GM12801 (cell line): ENCODE results near the gene NOS1AP.

Experiments
- TF ChIP-seq, protein P1 (sequence below): IDR thresholded peaks from one replicate; pipeline ENCODE4 v1.5.1; 2011; ENCODE audit warnings: control low read depth; ENCODE audit not compliant: insufficient read length; ENCODE audit errors: extremely low read depth

NOS1AP gene

DNA sequence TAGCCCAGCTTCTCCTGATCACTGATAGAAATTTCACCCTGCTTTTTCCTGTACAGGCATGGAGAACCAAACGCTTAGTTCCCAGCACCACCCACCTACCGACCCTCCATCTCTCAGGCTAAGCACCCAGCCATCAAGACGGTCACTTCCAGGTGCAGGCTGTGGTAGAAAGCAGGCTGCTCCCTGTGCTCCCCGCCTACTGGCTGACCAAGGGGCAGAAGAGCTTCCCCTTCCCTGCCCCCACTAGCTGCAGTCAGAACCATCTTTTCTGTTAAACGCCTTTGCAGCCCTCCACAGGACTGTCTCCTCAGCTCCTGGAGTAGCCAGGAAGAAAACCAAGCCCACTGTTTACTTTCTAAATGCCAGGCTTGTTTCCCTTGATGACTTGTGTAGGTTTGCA, 284.2 kb downstream of the NOS1AP start:
- TF ChIP-seq, protein P1, sequence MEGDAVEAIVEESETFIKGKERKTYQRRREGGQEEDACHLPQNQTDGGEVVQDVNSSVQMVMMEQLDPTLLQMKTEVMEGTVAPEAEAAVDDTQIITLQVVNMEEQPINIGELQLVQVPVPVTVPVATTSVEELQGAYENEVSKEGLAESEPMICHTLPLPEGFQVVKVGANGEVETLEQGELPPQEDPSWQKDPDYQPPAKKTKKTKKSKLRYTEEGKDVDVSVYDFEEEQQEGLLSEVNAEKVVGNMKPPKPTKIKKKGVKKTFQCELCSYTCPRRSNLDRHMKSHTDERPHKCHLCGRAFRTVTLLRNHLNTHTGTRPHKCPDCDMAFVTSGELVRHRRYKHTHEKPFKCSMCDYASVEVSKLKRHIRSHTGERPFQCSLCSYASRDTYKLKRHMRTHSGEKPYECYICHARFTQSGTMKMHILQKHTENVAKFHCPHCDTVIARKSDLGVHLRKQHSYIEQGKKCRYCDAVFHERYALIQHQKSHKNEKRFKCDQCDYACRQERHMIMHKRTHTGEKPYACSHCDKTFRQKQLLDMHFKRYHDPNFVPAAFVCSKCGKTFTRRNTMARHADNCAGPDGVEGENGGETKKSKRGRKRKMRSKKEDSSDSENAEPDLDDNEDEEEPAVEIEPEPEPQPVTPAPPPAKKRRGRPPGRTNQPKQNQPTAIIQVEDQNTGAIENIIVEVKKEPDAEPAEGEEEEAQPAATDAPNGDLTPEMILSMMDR: no peak

DNA sequence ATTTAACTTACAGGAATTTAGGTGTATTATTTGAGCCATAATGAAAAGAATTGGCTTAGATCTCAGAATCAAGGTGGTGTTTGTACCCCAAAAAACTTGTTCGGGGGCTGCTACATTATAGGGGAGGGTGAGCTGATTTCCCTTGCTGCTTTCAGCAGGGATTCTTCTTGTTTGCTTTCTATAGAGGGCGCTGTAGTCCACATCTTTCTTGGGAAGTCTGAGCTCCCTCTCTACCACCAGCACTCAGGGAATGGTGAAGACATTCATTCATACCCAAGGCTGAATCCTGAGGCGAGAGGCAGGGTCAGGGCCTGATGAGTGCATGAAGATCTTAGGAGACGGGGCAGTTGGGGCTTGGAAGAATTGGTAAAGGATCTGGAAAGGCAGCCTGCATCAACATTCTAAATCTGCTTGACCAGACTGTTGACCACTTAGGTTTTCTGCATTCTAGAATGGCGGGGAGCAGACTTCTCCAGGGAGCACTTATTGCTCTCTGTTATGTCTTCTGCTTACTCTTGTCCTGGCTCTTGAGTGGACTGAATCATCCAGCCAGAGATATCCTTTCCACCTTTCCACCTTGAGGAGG, 288.3 kb downstream of the NOS1AP start:
- TF ChIP-seq, protein P1: no peak

GRCh38 chr1:162358928-162359327, 289.4 kb downstream of the NOS1AP start:
- TF ChIP-seq, protein P1: no peak

DNA sequence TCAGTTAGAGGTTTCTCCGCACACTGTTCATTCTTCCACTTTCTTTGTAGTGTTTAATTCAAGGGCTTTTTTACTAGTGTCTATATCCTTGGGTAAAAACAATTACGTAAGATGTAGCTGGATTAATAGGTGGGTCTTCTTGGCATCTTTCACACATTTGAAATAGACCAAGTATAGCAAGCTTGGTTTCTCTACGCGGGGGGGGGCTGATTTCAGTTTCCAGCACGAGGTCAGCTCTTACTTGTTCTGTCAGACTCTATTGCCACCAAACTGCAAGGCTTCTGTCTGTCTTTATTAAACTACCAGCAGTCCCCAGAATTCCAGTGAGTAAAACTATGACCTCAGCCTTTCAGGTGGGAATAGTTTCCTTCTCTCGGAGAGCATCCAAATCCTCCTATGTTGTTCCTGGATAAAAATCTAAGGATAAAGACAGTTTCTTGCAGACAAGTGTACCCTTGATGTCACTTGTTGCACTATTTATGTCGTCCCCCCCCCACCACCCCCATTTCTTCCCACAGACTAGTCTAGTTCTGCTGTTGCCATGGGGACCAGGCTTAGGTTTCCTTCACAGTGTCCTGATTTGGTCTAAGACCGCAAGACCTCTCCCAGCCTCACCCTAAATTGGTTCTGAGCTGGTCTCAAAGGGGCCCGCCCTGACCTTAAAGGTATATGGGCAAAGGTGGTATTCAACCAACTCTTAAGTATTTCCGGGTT, 290.2 kb downstream of the NOS1AP start:
- TF ChIP-seq, protein P1: no peak

GRCh38 chr1:162360237-162360873, 290.9 kb downstream of the NOS1AP start:
- TF ChIP-seq, protein P1: no peak

DNA sequence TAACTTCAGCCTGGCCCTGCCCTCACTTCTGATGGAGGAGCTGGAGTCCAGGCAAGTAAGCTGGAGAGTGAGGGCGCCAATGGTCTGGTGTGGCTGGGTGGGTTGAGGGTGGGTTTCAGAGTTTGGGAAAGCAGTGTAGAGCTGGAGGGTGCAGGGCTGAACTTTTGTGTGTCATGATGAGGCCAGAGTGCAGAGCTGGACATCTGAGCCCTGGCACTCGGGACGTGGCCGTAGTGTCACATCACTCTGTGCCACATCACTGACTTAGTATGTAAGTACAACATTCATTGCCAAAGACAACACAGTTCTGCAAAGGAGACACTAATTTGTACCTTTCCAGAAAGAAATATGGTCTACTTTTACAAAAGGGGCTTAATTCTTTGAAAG, 291.4 kb downstream of the NOS1AP start:
- TF ChIP-seq, protein P1: no peak

GRCh38 chr1:162361349-162361748, 291.9 kb downstream of the NOS1AP start:
- TF ChIP-seq, protein P1: no peak
